Pulmonary artery endothelial cell (primary cell): Measurements from ENCODE around the gene TBX20. TPM values are rescaled to one million over a fixed set of nuclear protein-coding genes. Genes with fewer than 3 reads are reported as not detected.
"Not testable (repeated sequence)": the region's sequence is repeated elsewhere in the genome, so short reads cannot be mapped to it uniquely, and the experiment has no call there.

ENCODE experiments used
- DNase-seq: peaks from one replicate; pipeline ENCODE4 v3.0.0-alpha.2; 2011; ENCODE audit warnings: low read depth, low spot score
- total RNA-seq: library from RNA; depleted of rRNA; stranded (reverse); fragments of >200 nt; gene quantifications from 2 replicates; pipeline ENCODE4 v1.2.3, GENCODE V29; 2014

TBX20 gene
- total RNA-seq, 1 donor from 2014 or later: 5.9 TPM

GRCh38 chr7:35172131-35172530, 81.8 kb downstream of the TBX20 start:
- not testable (repeated sequence) for DNase-seq

- not testable (repeated sequence) for DNase-seq
These were observed 86.2 kb downstream of the TBX20 start for GRCh38 chr7:35167658-35168057.

GRCh38 chr7:35167158-35167557, 86.7 kb downstream of the TBX20 start:
- DNase-seq: not testable (repeated sequence)

- DNase-seq: not testable (repeated sequence)
These were observed 92.7 kb downstream of the TBX20 start for GRCh38 chr7:35161059-35161740.

Other genes with a start within 250 kb of the TBX20 start
- 77.2 and 104 TPM in 2 replicates for gene DPY19L1, start 216.6 kb downstream of the TBX20 start, total RNA-seq